GM12875 (cell line): ENCODE data around the gene SLC9A3.

ENCODE experiments used
- H3K4me3 ChIP-seq: one replicate; pipeline ENCODE4 v1.5.1; 2011; ENCODE audit warnings: low read depth, low read length, control low read depth
- CTCF ChIP-seq: IDR thresholded peaks from 2 replicates; pipeline ENCODE4 v1.5.1; 2011; ENCODE audit warnings: low read depth, mild to moderate bottlenecking, control low read depth, inconsistent platforms, low read length, moderate library complexity, borderline replicate concordance; ENCODE audit not compliant: insufficient read depth

Gene SLC9A3

DNA sequence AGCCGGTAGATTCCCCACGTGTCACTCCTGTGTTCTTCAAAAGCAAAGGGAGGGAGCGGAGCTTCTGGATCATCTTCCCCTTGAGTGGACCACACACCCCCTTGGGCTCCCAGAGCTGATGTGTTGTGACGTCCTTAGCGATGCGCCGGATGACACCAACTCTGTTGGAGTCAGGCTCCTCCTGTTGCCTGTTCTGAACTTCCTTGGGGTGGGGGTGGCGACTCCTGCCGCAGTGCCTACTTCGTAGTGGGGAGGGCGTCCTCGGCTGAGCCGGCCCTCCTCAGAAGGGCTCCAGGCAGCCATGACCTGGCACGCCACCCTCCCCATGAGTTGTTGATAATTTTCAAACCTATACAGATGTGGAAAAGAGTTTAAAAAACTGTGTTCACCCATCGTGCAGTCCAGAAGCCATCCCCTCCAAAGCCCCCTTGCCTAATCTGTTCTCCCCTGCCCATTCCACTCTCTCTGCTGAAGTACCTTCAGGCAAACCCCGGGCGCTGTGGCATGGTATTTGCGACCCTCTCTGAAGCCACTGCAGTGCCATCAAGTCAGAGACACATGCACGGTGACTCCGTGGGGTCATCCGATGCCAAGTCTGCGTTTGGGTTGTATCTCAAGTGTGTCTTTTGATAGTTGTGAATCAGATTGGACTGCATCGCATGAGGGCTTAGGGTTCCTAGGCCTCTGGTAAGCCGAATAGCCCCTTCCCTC is 64.5 kb downstream of the SLC9A3 start:
- H3K4me3 ChIP-seq: no peak overlapping the region
- no peak for TF ChIP-seq CTCF

GRCh38 chr5:458547-459353 is 65.5 kb downstream of the SLC9A3 start:
- no peak for TF ChIP-seq CTCF

GRCh38 chr5:457195-457961 is 66.9 kb downstream of the SLC9A3 start:
- no peak overlapping the region for H3K4me3 ChIP-seq
- TF ChIP-seq CTCF: no peak

More at GRCh38 chr5:458547-459353, 65.5 kb downstream of the SLC9A3 start:
- H3K4me3 ChIP-seq: no peak overlapping the region

DNA sequence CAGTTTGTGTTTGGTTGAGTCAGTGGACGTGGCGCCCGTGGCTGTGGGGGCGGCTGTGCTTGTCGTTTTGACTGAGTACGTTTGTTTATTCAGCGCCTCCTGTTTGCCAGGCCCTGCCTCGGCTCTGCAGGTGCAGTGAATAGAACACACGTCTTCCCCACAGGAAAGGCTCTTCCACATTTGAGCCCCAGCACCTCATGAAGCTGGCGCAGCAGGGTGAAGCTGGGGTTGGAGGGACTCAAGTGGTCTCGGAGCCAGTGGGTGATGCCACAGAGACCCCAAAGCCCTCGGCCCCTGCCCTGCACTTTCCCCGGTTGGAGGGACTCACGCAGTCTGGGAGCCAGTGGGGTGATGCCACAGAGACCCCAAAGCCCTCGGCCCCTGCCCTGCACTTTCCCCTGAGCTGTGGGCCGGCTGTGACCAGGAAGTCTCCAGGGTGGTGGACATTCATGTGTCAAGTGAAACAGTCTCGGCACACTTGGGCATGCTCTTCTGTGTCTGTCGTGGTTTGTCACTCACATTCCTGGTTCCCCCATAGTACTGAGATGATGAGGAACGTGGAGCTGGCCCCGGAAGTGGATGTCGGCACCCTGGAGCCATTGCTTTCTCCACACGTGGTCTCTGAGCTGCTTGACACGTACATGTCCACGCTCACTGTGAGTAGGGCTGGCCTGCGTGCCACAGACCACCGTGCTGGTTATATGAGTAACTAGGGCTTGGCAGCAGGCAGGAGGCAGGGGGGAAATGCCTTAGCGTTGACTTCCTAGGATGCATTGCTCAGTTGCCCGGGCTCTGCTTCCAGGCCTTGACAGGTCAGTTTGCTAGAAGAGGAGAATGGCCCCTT is 67.7 kb downstream of the SLC9A3 start:
- H3K4me3 ChIP-seq: no peak overlapping the region
- no peak for TF ChIP-seq CTCF

DNA sequence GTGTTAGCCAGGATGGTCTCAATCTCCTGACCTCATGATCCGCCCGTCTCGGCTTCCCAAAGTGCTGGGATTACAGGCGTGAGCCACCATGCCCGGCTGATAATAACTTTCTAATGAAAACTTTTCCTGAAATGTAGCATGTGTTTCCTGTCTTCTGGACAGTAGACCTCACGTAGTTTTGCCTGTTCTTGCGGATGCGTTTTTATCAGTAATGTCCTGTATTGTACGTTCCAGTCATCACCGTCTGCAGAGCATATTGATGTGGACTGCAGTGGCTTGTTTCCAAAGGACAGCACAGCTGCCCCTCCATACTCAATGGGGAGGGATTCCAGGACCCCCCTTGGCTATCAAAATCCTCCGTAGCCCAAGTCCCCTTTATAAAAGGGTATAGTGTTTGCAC is 68.4 kb downstream of the SLC9A3 start:
- H3K4me3 ChIP-seq: no peak overlapping the region

More for the DNA sequence above, 68.4 kb downstream of the SLC9A3 start:
- TF ChIP-seq CTCF: no peak
